ENCODE measurements around the gene PCSK9.
"Not testable (repeated sequence)": the region's sequence is repeated elsewhere in the genome, so short reads cannot be mapped to it uniquely, and the experiment has no call there.

Gene PCSK9

DNA sequence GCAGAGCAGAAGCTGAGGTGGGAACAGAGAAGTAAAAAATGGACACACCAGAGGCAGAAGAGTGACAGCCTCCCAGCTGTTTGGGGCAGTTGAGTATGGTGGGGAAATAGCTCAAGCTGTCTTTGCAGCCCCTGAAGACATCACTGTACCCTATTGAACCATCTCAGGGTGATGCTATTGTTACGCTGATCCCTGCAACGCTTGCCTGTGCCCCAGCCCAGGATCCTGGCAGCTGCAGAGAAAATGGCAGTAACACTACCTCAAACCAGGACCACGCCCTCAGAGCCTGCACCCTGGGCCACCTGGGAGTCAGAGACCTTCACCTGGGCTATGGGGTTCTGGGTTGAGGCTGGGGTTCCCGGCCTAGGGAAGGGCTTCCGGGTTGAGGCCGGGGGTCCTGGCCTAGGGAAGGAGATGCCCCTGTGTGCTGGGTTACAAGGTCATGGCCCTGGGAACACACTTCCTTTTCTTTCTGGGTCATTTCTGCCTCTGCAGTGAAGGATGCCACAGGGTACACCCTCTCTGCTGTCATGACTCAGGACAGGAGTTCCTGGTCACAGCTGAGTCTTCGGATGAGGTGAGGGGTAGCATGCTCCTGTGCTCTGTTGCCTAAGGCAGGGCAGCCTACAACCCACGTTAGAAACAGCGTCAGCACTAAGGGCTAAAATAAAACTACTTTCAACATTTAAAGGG lies 29.0 kb upstream of the PCSK9 start:
- no peak for DNase-seq

DNA sequence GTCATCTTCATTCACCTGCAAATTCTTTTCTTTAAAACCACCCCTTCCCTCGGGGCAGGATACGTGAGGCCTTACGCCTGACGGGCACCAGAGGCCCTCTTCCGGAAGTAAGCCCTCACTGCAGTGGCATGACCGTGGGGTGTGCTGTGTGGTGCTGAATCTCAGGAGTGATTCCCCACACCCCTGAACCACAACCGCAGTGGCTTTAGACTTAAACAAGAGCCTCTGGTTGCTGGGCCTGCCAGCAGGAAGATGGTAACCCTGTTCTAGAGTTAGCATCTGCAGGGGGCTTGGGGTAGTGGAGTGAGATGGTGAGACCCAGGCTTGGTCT lies 28.5 kb upstream of the PCSK9 start:
- DNase-seq = no peak

DNA sequence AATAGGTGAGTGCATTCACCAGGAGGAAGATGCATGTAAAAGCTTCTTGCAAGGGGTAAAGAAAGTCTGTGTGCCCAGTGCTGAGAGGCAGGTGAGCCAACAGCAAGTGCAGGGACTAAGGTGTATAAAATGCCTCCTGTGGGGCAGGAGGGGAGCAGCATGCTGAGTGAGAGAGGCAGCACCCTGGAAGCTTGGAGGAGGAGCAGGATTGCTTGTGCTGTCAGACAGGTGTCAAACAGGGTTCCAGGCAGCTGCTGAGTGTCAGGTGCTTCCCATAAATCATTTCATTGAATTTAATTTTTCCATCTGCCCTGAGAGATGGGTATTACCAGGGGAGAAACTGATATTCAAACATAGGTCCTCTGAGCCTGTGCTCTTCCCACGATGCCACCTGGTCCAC lies 26.7 kb upstream of the PCSK9 start:
- no peak for DNase-seq

DNA sequence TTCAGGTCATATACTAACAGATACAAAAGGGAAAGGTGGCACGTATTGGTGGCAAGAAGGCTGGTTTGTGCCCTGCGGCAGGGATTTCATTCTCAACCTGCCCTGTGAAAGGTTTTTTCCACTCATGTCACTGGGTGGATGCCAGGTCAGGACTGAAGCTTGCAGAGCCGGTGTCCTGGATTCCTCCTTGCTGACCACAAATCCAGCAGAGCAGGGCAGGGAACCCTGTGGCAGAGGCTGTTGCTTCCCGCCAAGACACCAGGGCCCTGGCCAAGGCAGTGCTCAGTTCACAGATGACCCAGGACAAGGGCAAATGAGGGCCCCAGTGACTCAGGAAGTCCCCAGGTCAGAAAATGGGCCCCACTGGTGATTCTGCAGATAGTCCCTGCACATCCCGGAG lies 24.2 kb upstream of the PCSK9 start:
- no peak for DNase-seq

DNA sequence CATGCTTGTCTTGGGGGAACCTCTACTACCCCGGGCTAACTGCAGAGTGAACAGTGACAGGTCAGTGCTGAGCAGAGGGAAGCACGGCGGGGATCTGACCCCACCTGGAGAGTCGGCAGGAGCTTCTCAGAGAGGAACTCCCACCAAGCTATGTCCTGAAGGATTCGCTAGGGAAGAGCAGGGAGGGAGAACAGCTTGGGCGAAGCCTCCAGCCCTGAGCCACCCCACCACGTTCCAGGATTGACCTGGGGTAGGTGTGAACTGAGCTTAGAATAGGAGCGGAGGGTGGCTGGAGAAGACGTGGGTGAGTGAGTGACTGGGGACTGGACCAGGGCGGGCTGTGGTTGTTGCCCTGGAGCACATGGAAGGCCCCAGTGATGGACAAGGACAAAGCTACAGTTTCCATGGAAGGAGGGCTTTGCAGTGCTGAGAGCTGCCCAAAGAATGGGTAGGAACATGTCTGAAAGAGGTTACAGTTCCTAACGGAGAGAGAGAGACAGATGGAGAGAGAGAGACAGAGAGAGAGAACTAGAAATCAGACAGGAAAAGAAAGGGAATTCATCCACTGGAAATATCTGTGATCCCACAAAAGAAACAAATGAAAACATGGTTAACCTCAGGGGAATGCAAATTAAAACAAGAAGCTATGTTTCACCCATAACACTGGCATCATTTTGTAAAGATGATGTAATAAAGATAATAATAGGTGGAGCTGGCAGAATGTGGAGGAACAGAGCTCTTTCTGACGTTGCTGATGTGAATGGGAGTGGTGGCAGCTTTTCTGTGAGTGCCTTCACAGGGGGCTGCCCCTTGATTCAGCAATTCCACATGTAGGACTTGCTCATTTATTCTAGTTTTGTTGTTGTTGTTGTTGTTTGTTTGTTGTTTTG lies 23.4 kb upstream of the PCSK9 start:
- DNase-seq = no peak

DNA sequence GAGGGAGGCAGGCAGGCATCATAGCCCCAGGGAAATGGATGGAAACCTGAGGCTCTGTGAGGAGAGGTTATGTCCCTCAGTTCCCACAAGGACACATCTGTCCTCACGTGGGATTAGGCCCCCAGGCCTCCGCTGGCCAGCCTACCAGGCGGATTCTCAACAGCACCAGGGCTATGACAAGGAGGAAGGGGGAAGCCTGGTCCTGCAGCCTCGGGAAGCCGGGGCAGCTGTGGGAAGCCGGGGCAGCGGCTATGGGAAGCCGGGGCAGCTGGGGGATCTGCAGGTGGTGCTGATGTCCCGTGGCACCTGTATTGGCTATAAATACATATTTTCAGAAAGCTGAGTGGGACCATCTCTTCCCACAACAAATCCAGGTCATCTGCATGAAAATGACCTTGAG lies 21.0 kb upstream of the PCSK9 start:
- no peak for DNase-seq

DNA sequence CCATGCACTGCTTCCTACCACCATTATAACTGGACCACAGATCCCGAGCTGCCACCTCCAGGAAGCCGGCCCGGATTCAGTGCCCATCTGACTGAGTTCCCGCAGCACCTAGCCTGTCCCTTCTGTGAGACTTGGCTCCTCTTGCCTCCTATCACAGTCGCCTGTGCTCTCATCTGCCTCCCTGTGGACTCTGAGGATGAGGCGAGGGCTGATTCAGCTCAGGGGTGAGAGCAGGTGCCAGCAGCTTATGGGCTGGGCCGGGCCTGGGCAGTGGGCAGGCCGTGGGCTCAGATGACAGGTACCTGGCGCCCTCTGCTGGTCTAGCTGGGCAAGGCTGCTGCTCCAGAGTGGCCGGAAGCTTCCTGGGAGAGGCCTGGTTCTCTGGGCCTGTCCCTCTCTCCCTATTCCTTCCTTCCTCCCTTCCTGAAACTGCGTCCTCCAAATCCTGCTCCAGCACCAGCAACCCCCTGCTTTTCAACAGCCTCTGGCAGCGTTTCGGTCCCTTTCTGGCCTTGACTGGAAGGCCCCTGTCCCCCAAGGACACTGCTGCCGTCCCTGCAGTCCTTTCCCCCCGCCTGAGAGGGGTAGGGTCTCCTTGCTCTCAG lies 17.3 kb upstream of the PCSK9 start:
- peak; percentile 46 to 56 for DNase-seq

DNA sequence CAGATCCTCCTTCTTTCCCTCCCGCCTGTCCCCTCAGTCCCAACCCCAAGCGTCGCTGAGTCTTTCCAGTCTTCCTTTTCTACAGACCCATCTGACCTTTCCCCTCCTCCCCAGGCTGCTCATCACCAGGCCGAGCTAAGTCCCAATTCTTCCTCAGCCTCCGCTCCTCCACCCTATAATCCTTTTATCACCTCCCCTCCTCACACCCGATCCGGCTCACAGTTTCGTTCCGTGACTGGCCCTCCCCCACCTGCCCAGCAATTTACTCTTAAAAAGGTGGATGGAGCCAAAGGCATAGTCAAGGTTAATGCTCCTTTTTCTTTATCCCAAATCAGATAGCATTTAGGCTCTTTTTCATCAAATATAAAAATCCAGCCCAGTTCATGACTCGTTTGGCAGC lies 15.2 kb upstream of the PCSK9 start:
- not testable (repeated sequence) for DNase-seq

DNA sequence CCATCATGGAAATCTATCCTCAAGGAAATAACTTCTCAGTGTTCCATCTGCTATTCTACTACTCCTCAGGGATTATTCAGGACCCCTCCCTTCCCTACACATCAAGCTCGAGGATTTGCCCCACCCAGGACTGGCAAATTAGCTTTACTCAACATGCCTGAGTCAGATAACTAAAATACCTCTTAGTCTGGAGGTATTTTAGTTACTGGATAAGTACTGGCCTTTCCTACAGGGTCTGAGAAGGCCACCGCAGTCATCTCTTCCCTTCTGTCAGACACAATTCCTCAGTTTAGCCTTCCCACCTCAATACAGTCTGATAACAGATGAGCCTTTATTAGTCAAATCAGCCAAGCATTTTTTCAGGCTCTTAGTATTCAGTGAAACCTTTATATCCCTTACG lies 12.7 kb upstream of the PCSK9 start:
- DNase-seq = not testable (repeated sequence)

DNA sequence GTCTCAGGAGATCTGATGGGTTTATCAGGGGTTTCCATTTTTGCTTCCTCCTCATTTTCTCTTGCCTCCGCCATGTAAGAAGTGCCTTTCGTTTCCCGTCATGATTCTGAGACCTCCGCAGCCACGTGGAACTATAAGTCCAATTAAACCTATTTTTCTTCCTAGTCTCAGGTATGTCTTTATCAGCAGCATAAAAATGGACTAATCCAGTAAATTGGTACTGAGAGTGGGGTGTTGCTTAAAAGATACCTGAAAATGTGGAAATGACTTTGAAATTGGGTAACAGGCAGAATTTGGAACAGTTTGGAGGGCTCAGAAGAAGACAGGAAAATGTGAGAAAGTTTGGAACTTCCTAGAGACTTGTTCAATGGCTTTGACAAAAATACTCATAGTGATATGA lies 8.2 kb upstream of the PCSK9 start:
- not testable (repeated sequence) for DNase-seq

DNA sequence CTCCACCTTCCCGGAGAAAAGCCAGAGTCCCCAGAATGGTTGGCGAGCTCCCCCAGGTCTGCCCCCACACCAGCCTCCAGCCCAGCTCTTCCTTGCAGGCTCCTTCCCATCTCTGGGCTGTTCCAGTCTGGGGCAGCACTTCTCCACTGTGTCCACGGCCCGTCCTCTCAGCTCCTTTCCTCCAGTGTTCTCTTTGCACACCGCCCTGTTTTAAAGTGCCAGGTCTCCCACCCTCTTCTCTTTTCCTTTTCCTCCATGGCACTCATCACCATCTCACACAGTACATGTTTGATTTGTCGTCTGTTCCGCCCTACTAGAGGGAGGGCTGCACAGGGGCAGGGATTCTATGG lies 6.1 kb upstream of the PCSK9 start:
- DNase-seq = no peak

DNA sequence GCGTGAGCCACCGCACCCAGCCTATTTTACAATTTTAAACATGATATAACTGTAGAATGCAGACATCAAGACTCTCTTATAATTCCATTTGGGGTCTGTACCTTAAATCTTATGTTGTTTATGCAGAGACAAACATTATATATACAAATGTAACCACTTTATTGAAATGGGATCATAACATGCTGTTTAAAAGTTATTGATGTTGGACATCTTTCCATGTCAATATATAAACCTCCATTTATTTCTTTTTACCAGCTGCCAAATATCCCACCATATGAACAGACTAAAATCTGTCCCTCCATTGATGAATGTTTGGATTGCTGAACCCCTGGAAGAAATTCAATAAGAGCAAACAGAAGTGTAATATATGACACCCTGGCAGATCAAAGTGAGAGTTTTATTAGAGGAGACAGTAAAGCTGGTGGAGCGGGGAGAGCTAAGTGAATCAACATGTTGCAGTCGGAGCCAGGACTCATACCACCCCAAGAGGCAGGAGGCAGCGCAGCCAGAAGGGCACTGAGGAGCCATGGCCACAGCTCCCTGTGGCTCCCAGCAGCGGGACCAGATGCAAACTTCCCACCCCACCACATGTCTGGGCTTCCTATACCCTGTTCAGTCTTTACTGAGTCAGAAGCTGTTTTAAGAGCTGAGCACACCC lies 4.7 kb upstream of the PCSK9 start:
- DNase-seq = no peak

DNA sequence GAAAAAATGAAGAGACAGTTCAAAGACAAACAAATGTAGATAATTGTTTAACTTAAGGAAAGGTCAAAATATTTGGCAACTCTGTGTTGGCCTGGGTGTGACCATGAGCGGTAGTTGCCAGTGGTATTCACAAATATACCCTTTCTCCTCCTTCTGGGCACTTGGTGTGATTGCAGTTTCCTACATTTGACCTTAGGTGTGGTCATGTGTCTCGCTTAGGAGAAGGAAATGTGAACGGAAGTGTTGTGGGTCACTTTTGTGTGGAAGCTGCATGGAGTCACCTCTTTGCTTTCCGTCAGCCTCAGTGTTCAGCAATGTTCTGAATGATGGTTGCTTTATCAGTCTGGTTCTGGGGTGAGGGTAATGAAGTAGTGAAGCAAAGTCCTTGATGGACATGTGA lies 3.4 kb upstream of the PCSK9 start:
- no peak for DNase-seq

DNA sequence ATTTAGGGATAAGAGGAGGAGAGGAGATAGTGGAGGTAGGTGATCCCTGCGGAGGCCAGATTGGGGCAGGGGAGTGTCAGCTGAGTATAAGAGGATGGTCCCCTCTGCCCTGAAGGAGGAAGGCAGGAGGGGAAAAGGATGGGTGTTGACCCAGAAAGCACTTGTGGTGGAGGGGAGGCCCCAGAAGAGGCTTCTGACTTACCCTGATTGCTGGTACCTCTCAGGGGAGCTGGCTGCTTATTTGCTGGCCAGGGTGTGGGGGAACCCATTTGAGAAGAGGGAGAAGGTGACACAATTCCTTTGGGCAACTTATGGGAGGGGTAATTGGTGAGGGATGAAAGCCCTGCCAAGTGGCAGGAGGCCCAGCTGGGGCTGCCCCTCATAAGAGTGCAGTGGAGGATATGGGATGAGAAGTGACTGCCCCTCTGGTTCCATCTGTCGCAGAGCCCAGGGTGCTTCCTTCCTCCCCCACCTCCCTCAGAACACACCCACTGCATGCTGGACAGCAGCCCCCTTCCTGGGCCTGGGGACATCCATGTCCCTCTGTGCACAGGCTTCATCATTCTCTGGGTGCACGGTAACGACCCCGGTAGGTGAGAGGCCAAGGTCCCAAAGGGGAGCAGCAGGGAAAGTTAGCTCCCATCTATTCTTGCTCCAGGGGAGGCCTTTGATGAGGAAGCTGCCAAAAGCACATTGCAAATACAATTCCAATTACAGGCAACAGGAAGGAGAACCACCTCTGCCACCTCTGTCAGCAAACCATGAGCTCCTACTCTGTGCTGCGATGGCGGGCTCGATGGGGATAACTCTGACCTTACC lies 1.4 kb upstream of the PCSK9 start:
- DNase-seq = no peak

DNA sequence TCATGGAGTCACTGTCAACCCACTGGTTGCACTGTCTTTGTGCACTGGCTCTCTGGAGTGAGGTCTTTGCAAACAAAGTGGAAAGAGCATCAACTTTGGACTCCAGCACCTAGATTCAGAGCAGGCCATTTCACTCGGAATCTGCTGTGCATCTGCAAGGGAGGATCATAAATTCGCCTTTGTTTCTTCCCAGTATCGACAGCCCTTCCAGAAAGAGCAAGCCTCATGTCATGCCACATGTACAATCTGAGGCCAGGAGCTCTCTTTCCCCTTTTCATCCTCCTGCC lies 853 bp upstream of the PCSK9 start:
- no peak for DNase-seq

DNA sequence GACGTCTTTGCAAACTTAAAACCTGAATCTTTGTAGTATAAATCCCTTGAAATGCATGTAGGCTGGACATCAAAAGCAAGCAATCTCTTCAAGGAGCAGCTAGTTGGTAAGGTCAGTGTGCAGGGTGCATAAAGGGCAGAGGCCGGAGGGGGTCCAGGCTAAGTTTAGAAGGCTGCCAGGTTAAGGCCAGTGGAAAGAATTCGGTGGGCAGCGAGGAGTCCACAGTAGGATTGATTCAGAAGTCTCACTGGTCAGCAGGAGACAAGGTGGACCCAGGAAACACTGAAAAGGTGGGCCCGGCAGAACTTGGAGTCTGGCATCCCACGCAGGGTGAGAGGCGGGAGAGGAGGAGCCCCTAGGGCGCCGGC lies 390 bp upstream of the PCSK9 start:
- DNase-seq = no peak

DNA sequence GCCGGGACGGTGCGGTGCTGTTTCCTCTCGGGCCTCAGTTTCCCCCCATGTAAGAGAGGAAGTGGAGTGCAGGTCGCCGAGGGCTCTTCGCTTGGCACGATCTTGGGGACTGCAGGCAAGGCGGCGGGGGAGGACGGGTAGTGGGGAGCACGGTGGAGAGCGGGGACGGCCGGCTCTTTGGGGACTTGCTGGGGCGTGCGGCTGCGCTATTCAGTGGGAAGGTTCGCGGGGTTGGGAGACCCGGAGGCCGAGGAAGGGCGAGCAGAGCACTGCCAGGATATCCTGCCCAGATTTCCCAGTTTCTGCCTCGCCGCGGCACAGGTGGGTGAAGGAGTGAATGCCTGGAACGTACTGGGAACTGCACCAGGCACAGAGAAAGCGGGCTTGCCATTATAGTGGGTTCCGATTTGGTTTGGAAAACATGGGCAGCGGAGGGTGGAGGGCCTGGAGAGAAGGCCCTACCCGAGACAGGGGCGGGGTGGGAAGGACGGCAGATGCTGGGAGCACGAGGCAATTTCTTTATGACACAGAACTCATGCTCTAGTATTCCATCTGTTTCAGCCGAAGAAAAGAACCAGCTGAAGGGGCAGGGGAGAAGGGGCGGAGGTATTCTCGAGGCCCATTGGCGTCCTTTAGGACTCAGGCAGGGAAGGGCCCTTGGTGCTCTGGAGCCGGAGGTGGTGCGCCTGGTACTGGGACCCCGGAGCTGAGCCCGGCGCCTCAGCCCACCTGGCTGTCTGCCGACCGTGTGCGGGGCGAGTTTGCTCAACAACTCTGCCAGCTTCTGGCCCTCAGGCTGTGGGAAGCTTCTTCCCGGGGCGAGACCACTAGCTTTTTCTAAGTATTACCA lies 960 bp downstream of the PCSK9 start:
- no peak for DNase-seq

DNA sequence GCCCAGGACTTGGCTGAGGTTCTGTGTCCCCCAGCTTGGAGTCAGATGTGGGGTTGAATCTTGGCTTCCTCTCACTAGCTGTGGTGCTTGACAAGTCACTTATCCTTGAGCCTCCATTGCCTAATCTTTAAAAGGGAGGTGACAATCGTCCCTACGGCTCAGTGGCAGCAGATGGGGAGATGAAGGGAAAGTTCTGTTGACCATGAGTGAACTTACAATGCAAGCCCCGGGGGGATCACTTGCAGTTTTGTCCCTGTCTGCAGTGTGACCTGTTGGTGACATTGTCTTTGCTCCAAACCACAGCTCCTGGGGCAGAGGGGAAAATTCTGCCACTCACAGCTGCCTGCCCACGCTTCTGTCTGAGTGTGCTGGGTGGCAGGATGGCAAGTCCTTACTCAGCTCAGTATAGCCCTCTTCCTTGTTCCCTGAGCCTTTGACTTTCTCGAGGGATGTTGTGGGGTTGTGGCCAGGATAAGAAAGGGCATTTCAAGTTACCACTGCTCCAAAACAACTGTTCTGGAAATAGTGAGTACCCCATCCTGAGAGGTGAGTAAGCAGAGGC lies 1.7 kb downstream of the PCSK9 start:
- DNase-seq = no peak

DNA sequence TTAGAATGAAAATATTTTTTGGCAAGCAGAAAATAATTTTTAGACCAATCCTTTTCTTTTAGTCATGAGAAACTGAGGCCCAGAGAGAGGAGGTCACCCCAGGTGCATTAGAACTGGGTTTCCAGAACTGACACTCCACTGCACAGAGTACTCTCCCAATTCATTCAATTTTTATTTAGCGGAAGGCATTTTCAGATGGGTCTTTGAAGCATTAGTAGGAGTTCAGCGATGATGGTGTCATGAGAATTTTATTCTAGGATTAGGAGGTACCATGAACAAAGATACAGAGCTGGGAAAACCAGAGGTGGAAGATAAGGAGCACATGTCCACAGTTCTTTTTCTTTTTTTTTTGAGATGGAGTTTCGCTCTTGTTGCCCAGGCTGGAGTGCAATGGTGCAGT lies 2.3 kb downstream of the PCSK9 start:
- no peak for DNase-seq

DNA sequence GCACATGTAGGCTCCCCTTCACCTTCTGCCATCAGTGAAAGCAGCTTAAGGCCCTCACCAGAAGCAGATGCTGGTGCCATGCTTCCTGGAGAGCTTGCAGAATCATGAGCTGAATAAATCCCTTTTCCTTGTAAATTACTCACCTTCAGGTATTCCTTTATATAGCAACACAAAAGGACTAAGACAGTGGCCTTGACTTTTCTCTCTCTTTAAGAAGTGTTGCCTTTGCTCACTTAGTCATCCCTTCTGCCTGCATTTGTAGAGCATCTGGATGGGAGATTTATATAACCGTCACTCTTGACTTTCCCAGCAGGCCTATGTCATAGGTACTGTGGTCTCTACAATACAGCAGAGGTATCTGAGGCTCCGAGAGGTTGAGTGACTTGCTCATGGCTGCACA lies 3.7 kb downstream of the PCSK9 start:
- no peak for DNase-seq

DNA sequence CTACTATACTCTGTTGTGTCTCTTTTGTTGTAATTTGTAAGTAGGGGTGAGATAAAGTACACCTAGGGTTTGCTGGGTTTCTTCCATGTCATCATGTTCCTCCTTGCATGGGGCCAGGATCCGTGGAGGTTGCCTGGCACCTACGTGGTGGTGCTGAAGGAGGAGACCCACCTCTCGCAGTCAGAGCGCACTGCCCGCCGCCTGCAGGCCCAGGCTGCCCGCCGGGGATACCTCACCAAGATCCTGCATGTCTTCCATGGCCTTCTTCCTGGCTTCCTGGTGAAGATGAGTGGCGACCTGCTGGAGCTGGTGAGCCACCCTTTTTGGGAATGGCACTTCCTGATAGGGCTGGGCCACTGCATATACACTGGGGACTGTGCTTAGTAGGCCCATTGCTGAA lies 4.4 kb downstream of the PCSK9 start:
- DNase-seq = no peak
